ENCODE results near the gene SLC9A3. TPM values are rescaled to one million over a fixed set of nuclear protein-coding genes. Genes with fewer than 3 reads are reported as not detected.

The SLC9A3 gene
- total RNA-seq, 4 donors from 2014 or later, result 4.8 to 701 (median 183) TPM

DNA sequence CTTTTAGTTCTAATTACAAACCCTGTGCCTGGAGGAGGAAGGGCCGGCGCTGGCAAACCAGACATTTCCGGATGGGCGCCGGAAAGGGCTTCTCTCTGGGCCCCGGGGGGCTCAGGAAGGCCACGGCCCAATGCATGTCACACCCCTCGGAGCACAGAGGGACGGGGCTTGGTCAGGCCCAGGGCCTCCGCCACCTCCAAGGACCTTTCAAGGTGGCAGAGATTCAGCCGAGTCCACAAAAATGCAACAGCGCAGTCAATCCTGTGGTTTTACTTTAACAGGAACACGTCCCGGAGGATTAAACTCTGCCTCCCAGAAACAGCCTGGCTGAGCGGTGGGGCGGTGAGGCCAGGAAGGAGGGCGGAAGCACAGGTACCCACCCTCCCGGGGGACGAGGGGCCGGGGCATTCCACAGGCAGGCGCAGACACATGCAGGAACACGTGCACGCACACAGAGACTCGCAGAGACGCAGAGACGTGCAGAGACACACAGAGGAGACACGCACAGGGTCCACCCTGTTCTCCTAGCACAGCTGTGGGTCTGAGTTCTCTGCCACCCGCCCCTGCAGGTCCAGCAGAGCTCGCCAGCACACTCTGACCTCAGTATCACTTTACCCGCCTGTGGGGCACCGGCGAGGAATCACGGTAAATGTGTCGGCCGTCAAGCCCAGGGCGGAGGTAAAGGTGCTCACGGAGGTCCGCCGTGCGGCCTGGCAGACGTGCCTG lies 23.0 kb downstream of the SLC9A3 start:
- Histone ChIP-seq H3K27ac (no peak overlapping the region), H3K27me3 (peaks cover 72% of the 10 kb centered on the region)
- in situ Hi-C loops (cut with MboI; ENCODE audit: low pct_ligation_motif_present in 1 of 4, low pct_unique_long_range_greater_than_20kb in 1 of 4, low sequenced_read_pairs in 3 of 4), result no loop called here

DNA sequence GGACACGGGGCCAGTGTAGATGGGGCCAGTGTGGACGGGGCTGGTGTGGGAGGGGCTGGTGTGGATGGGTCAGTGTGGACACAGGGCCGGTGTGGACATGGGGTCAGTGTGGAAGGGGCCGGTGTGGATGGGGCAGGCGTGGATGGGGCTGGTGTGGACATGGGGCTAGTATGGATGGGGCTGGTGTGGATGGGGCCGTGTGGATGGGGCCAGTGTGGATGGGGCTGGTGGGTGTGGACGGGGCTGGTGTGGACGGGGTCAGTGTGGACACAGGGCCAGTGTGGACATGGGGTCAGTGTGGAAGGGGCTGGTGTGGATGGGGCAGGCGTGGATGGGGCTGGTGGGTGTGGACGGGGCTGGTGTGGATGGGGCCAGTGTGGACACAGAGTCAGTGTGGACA lies 23.8 kb downstream of the SLC9A3 start:
- in situ Hi-C loops (cut with MboI; ENCODE audit: low pct_ligation_motif_present in 1 of 4, low pct_unique_long_range_greater_than_20kb in 1 of 4, low sequenced_read_pairs in 3 of 4), result no loop called here
- H3K27me3 ChIP-seq, result peaks cover 66% of the 10 kb centered on the region

More for the DNA sequence above, 23.0 kb downstream of the SLC9A3 start:
- TF ChIP-seq, protein P1, sequence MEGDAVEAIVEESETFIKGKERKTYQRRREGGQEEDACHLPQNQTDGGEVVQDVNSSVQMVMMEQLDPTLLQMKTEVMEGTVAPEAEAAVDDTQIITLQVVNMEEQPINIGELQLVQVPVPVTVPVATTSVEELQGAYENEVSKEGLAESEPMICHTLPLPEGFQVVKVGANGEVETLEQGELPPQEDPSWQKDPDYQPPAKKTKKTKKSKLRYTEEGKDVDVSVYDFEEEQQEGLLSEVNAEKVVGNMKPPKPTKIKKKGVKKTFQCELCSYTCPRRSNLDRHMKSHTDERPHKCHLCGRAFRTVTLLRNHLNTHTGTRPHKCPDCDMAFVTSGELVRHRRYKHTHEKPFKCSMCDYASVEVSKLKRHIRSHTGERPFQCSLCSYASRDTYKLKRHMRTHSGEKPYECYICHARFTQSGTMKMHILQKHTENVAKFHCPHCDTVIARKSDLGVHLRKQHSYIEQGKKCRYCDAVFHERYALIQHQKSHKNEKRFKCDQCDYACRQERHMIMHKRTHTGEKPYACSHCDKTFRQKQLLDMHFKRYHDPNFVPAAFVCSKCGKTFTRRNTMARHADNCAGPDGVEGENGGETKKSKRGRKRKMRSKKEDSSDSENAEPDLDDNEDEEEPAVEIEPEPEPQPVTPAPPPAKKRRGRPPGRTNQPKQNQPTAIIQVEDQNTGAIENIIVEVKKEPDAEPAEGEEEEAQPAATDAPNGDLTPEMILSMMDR (IDR thresholded peaks at IDR 0.05), result no peak
- TF ChIP-seq POLR2AphosphoS5 (IDR thresholded peaks at IDR 0.05), result no peak
- TF ChIP-seq POLR2A (IDR thresholded peaks at IDR 0.05), result no peak
- no peak for TF ChIP-seq EP300 (IDR thresholded peaks at IDR 0.05; ENCODE audit: low read depth)
- WGBS, 2 donors (ENCODE audit: low coverage in 1 of 2), result 79% methylated on average over 41 of the region's 41 CpGs; no CpG with 5 or more reads in 1 of the 2 donors
- Histone ChIP-seq H3K4me3 (no peak overlapping the region), H3K36me3 (no peaks in the 10 kb centered on the region), H3K4me1 (no peaks in the 10 kb centered on the region), H3K9me3 (no peaks in the 10 kb centered on the region)
- DNase-seq, result no peak
- intact Hi-C loops (cut with DNase I; ENCODE audit: low total_unique reads), result no loop called here

DNA sequence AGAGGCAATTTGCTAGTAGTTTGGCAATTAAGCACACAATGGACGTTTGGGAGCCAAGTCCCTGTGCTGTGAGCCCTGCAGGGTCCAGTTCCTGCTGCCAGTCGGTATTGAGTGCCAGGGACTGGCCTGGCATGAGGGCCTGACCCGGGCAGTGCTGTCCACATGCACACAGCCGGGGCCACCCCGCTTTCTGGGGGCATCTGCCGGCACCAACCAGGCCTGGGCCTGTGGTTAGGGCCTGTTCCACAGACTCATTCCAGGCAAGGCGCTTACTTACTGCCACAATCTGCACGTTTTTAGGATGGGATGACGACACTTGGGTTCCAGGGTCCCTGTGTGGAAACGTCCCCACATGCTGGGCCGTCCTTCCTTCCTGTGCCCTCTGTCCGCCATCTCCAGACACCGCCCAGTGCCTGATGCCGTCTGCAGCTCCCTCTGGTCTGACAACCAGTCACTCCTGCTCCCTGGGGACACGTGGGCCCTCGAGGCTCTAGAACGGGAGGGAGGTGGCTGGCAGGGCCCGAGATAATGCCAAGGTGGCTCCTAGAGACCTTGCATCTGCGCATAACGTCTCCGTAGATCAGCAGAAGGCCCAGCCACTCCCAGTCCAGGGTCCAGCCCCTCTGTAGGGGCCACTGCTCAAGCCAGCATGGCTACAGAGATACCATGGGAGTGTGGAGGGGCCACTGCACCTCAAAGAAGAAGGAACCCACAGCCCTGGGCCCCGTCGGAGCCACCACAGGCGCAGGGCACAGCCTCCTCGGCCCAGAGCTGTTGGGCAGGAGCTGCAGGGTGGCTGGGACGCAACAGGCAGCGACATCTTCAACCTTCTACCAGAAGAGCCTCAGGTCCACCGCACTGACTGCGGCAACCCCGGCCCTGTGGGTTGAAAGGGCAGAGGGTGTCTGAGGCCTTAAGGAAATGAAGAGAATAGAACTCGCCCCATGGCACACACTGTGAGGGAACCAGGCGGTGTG lies 24.7 kb downstream of the SLC9A3 start:
- no peak for DNase-seq
- Histone ChIP-seq H3K36me3 (no peaks in the 10 kb centered on the region), H3K4me1 (no peaks in the 10 kb centered on the region), H3K27ac (no peak overlapping the region), H3K4me3 (no peak overlapping the region), H3K9me3 (no peaks in the 10 kb centered on the region), H3K27me3 (peaks cover 62% of the 10 kb centered on the region)
- no peak for TF ChIP-seq EP300 (IDR thresholded peaks at IDR 0.05; ENCODE audit: low read depth)
- no peak for TF ChIP-seq POLR2AphosphoS5 (IDR thresholded peaks at IDR 0.05)
- TF ChIP-seq, protein P1 (IDR thresholded peaks at IDR 0.05), result no peak
- TF ChIP-seq POLR2A (IDR thresholded peaks at IDR 0.05), result no peak
- WGBS, 2 donors (ENCODE audit: low coverage in 1 of 2), result 90% methylated on average over 31 of the region's 32 CpGs; no CpG with 5 or more reads in 1 of the 2 donors
- in situ Hi-C loops (cut with MboI; ENCODE audit: low pct_ligation_motif_present in 1 of 4, low pct_unique_long_range_greater_than_20kb in 1 of 4, low sequenced_read_pairs in 3 of 4), result no loop called here
- intact Hi-C loops (cut with DNase I; ENCODE audit: low total_unique reads), result no loop called here

More for the DNA sequence above, 23.8 kb downstream of the SLC9A3 start:
- no peaks in the 10 kb centered on the region for H3K9me3 ChIP-seq
- no peak overlapping the region for H3K27ac ChIP-seq
- 66 to 86% methylated on average over 9 to 10 of the region's 10 CpGs for WGBS, 2 donors (ENCODE audit: low coverage in 1 of 2)
- TF ChIP-seq, protein P1 (IDR thresholded peaks at IDR 0.05), result no peak
- TF ChIP-seq POLR2AphosphoS5 (IDR thresholded peaks at IDR 0.05) (no peak), POLR2A (IDR thresholded peaks at IDR 0.05) (no peak), EP300 (IDR thresholded peaks at IDR 0.05; ENCODE audit: low read depth) (no peak)
- no peaks in the 10 kb centered on the region for H3K4me1 ChIP-seq
- H3K36me3 ChIP-seq, result no peaks in the 10 kb centered on the region
- intact Hi-C loops (cut with DNase I; ENCODE audit: low total_unique reads), result no loop called here
- no peak for DNase-seq
- no peak overlapping the region for H3K4me3 ChIP-seq

DNA sequence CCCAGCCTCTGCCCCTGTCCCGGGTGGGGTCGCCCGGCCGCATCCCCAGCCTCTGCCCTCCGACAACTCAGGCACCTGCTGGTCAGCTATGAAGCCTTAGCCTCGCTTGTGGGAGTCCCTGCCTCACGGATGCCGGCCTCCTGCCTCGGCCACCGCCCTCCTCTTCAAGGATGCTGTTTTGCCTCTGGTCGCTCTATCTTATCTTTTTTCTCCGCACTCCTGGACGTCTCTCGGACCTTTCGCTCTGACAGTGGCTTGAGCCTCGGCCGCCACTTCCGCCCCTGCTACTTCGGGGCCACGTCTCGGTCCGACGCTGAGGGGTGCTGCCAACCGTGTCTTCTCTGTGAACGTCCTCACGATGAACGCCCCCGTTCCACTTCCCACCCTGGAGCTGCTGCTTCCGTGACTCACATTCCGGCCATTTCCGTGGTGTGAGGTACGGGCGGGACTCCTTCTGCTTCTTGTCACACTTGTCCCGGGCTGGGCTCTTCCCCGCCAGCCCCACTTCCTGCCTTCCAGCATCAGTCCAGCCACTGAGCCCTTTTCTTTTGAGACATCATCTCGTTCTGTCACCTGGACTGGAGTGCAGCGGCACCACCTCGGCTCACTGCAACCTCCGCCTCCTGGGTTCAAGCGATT lies 26.3 kb downstream of the SLC9A3 start:
- intact Hi-C loops (cut with DNase I; ENCODE audit: low total_unique reads), result no loop called here

More for the DNA sequence above, 26.3 kb downstream of the SLC9A3 start:
- no peaks in the 10 kb centered on the region for H3K9me3 ChIP-seq
- 76 to 79% methylated on average over 20 to 40 of the region's 40 CpGs for WGBS, 2 donors (ENCODE audit: low coverage in 1 of 2)
- H3K27ac ChIP-seq, result no peak overlapping the region
- DNase-seq, result no peak
- H3K27me3 ChIP-seq, result peaks cover 69% of the 10 kb centered on the region
- H3K4me1 ChIP-seq, result no peaks in the 10 kb centered on the region
- no peak for TF ChIP-seq POLR2AphosphoS5 (IDR thresholded peaks at IDR 0.05)
- no peak for TF ChIP-seq POLR2A (IDR thresholded peaks at IDR 0.05)
- no peak for TF ChIP-seq EP300 (IDR thresholded peaks at IDR 0.05; ENCODE audit: low read depth)
- TF ChIP-seq, protein P1 (IDR thresholded peaks at IDR 0.05), result no peak
- H3K36me3 ChIP-seq, result no peaks in the 10 kb centered on the region
- in situ Hi-C loops (cut with MboI; ENCODE audit: low pct_ligation_motif_present in 1 of 4, low pct_unique_long_range_greater_than_20kb in 1 of 4, low sequenced_read_pairs in 3 of 4), result no loop called here
- H3K4me3 ChIP-seq, result no peak overlapping the region

All from transverse colon (tissue), 4 donors.